ENCODE data around the gene ASCC1. TPM values are rescaled to one million over a fixed set of nuclear protein-coding genes. Genes with fewer than 3 reads are reported as not detected.

The ASCC1 gene
- total and polyA plus RNA-seq, 2 of the 13 experiments (the other 11 are each of a cell fraction or from before 2014, with no cell fraction given) = 21.6 to 30.1 TPM

DNA sequence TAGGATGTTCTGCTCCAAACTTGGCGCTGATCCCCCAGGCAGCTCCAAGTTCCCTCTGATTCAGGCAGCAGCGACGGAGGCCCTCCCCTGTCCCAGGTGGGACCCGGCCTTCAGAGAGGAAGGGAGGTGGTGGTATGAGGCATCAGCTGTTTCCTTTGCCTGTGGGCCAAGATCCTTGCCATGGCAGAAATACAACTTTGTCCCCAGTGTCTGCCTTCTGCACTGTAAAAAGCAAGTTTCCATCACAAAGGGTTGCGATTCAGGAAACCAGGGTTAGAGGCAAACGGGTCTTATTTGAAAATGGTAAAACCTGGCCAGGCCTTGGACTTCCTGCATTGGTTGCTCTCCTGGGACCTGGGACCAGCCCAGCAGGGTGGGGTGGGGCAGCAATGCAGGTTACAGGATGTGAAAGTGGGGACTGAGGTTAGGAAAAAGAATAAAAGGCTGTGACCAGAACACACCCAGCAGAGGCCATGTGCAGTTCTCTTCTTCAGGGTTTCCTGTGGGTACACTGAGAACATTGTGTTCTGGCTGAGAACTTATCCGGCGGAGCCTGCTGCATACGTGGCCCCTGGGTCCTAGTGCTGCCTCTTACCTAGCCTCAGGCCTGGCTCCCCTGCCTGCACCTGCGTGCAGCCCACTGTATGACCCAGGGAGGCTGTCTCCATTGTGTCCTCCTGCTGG, 32.5 kb upstream of the ASCC1 start (continued):
- TF ChIP-seq, protein P1, sequence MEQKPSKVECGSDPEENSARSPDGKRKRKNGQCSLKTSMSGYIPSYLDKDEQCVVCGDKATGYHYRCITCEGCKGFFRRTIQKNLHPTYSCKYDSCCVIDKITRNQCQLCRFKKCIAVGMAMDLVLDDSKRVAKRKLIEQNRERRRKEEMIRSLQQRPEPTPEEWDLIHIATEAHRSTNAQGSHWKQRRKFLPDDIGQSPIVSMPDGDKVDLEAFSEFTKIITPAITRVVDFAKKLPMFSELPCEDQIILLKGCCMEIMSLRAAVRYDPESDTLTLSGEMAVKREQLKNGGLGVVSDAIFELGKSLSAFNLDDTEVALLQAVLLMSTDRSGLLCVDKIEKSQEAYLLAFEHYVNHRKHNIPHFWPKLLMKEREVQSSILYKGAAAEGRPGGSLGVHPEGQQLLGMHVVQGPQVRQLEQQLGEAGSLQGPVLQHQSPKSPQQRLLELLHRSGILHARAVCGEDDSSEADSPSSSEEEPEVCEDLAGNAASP (CRISPR knock-in tag; IDR thresholded peaks at IDR 0.05; ENCODE audit: borderline replicate concordance) = peak; percentile 49; the same call in 1 of the 2 replicates
- TF ChIP-seq GATA4 (IDR thresholded peaks at IDR 0.05; ENCODE audit: borderline replicate concordance, low read depth) (0 out of 2 replicates have a peak, but pooled peaks have one; percentile 53), MZF1 (CRISPR knock-in tag; IDR thresholded peaks at IDR 0.05; ENCODE audit: borderline replicate concordance) (no peak), FOXK1 (CRISPR knock-in tag; IDR thresholded peaks at IDR 0.05; ENCODE audit: borderline replicate concordance, low read depth) (peak; percentile 18; the same call in 1 of the 2 replicates), MIER3 (CRISPR knock-in tag; IDR thresholded peaks at IDR 0.05; ENCODE audit: borderline replicate concordance) (peak; percentile 59; the same call in 1 of the 2 replicates), JUNB (CRISPR knock-in tag; IDR thresholded peaks at IDR 0.05; ENCODE audit: borderline replicate concordance) (no peak), JUN (CRISPR knock-in tag; IDR thresholded peaks at IDR 0.05) (no peak), ZBTB10 (CRISPR knock-in tag; IDR thresholded peaks at IDR 0.05; ENCODE audit: borderline replicate concordance) (no peak; the same call in 1 of the 2 replicates), GLI4 (CRISPR knock-in tag; IDR thresholded peaks at IDR 0.05; ENCODE audit: borderline replicate concordance) (no peak), LCORL (IDR thresholded peaks at IDR 0.05) (no peak), LCORL (CRISPR knock-in tag; IDR thresholded peaks at IDR 0.05) (no peak; the same call in 1 of the 2 replicates), ZBTB20 (CRISPR knock-in tag; IDR thresholded peaks at IDR 0.05; ENCODE audit: borderline replicate concordance, low read depth) (no peak), ZFP62 (CRISPR knock-in tag; IDR thresholded peaks at IDR 0.05) (no peak), SNAPC2 (CRISPR knock-in tag; IDR thresholded peaks at IDR 0.05) (no peak), MBD4 (IDR thresholded peaks at IDR 0.05; ENCODE audit: borderline replicate concordance, low read length) (no peak), ZNF382 (CRISPR knock-in tag; IDR thresholded peaks at IDR 0.05; ENCODE audit: borderline replicate concordance) (no peak), NONO (IDR thresholded peaks at IDR 0.05) (no peak), NONO (CRISPR knock-in tag; conservative IDR thresholded peaks at IDR 0.05) (peak; percentile 36; the same call in 1 of the 2 replicates), ZMYM4 (CRISPR knock-in tag; IDR thresholded peaks at IDR 0.05) (peak; percentile 54; the same call in 1 of the 2 replicates), ZNF263 (CRISPR knock-in tag; IDR thresholded peaks at IDR 0.05) (peak; percentile 40; the same call in 1 of the 2 replicates), IRF1 (CRISPR knock-in tag; IDR thresholded peaks at IDR 0.05; ENCODE audit: low read depth) (no peak), ZZZ3 (CRISPR knock-in tag; IDR thresholded peaks at IDR 0.05; ENCODE audit: borderline replicate concordance) (no peak), NFKBIZ (CRISPR knock-in tag; IDR thresholded peaks at IDR 0.05) (no peak)
- TF ChIP-seq, protein P2, sequence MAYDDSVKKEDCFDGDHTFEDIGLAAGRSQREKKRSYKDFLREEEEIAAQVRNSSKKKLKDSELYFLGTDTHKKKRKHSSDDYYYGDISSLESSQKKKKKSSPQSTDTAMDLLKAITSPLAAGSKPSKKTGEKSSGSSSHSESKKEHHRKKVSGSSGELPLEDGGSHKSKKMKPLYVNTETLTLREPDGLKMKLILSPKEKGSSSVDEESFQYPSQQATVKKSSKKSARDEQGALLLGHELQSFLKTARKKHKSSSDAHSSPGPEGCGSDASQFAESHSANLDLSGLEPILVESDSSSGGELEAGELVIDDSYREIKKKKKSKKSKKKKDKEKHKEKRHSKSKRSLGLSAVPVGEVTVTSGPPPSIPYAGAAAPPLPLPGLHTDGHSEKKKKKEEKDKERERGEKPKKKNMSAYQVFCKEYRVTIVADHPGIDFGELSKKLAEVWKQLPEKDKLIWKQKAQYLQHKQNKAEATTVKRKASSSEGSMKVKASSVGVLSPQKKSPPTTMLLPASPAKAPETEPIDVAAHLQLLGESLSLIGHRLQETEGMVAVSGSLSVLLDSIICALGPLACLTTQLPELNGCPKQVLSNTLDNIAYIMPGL (CRISPR knock-in tag; IDR thresholded peaks at IDR 0.05; ENCODE audit: borderline replicate concordance in 1 of 2, low read depth in 1 of 2) = peak; percentile 48 to 61; a peak in 2 of 4 replicates

Measured in HepG2 (cell line).